ENCODE data around the gene HARBI1. TPM values are rescaled to one million over a fixed set of nuclear protein-coding genes. Genes with fewer than 3 reads are reported as not detected.

Gene HARBI1
- total and polyA plus RNA-seq, 10 of the 15 experiments (the other 5 are each of a cell fraction or from before 2014, with no cell fraction given) = 3.6 to 8.4 (median 5.2) TPM

DNA sequence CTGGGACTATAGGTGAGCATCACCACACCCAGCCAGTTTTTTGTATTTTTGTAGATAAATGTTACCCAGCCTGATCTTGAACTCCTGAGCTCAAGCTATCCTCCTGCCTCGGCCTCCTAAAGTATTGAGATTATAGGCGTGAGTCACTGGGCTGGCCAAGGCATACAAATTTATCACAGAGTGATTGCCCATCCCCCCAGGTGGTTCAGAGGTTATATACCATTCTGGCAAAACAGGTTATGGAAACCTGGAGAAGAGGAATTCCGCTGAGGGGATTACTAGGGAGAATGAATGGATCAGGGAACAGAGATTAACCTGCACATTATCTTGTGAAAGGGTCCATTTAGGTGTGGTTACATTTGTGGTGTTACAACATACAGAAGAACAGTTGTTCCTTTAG lies 8.4 kb upstream of the HARBI1 start:
- RAD21 ChIA-PET (ENCODE audit: unreplicated experiment) = no interaction called here
- SMC1A ChIA-PET (ENCODE audit: uncharacterized antibody, unreplicated experiment) = interaction anchor here (1.0 to 1.2 kb wide), 2 partner anchors 96 to 235 kb away, joined by 3 read pairs; no protein-coding TSS in a partner anchor
- DNase-seq (ENCODE audit: low read depth, low spot score) = no peak
- H3K9me3 ChIP-seq (replicated peaks; ENCODE audit: control insufficient read depth, insufficient read depth, low read length) = no peaks in the 10 kb centered on the region
- H3K4me2 ChIP-seq (ENCODE audit: control insufficient read depth, insufficient read depth) = no peak overlapping the region
- POLR2A ChIA-PET = interaction anchor here (0.7 kb wide), 1 partner anchor 26 kb away, joined by 3 read pairs; no protein-coding TSS in a partner anchor
- no peak overlapping the region for H3K4me3 ChIP-seq
- H4K20me1 ChIP-seq (ENCODE audit: control insufficient read depth, insufficient read depth) = no peaks in the 10 kb centered on the region
- ATAC-seq = no peak
- intact Hi-C loops (cut with micrococcal nuclease; ENCODE audit: unreplicated experiment) (no loop called here), in situ Hi-C loops (cut with MboI) (no loop called here)
- CTCF ChIA-PET = interaction anchor here (0.6 to 2.0 kb wide), 3 partner anchors 121 to 434 kb away, joined by 3 to 5 read pairs (median 3); no protein-coding TSS in a partner anchor
- H3K79me2 ChIP-seq (ENCODE audit: control insufficient read depth, insufficient read depth, low read length) = no peaks in the 10 kb centered on the region
- no peak overlapping the region for H3K9ac ChIP-seq (ENCODE audit: control insufficient read depth, insufficient read depth, low read length)
- H3K27ac ChIP-seq (ENCODE audit: control insufficient read depth, insufficient read depth) = no peak overlapping the region
- H3K4me1 ChIP-seq (ENCODE audit: control insufficient read depth, insufficient read depth, low read length) = no peaks in the 10 kb centered on the region
- no peaks in the 10 kb centered on the region for H3K27me3 ChIP-seq (replicated peaks in 1 of 2; ENCODE audit: control insufficient read depth in 2 of 2, insufficient read depth in 2 of 2, low read length in 1 of 2)
- BruUV-seq (replicated peaks) = no TSS peak
- no peak overlapping the region for H2AFZ ChIP-seq (ENCODE audit: control insufficient read depth, low read depth, low read length)
- no peak for FAIRE-seq
- TF ChIP-seq MLLT1 (IDR thresholded peaks at IDR 0.05) (no peak), MYC (IDR thresholded peaks at IDR 0.05; ENCODE audit: insufficient read depth, insufficient read length, insufficient replicate concordance, low read length, severe bottlenecking) (no peak), POLR2AphosphoS5 (IDR thresholded peaks at IDR 0.05; ENCODE audit: low read length) (no peak), HDAC2 (IDR thresholded peaks at IDR 0.05) (no peak), CEBPB (IDR thresholded peaks at IDR 0.05; ENCODE audit: borderline replicate concordance in 1 of 2, low read depth in 2 of 2, low read length in 2 of 2) (no peak), ASH2L (IDR thresholded peaks at IDR 0.05; ENCODE audit: borderline replicate concordance, low read depth) (no peak), LARP7 (IDR thresholded peaks at IDR 0.05) (no peak), SMAD1 (IDR thresholded peaks at IDR 0.05; ENCODE audit: low read depth, partially characterized antibody) (no peak), STAT3 (IDR thresholded peaks at IDR 0.05; ENCODE audit: low read depth, low read length) (no peak), BRCA1 (IDR thresholded peaks at IDR 0.05; ENCODE audit: low read depth, low read length) (no peak), ZNF217 (IDR thresholded peaks at IDR 0.05) (no peak), SUZ12 (IDR thresholded peaks at IDR 0.05; ENCODE audit: unreplicated experiment) (no peak), RB1 (IDR thresholded peaks at IDR 0.05; ENCODE audit: borderline replicate concordance) (no peak), MEF2B (IDR thresholded peaks at IDR 0.05; ENCODE audit: partially characterized antibody, poor library complexity, severe bottlenecking) (no peak), SP1 (IDR thresholded peaks at IDR 0.05; ENCODE audit: low read depth, low read length) (no peak), TCF12 (IDR thresholded peaks at IDR 0.05; ENCODE audit: low read depth, low read length) (no peak)
- WGBS (ENCODE audit: insufficient coverage, insufficient replicate concordance, low lambda C conversion rate, missing lambda C conversion rate) = 98% methylated on average over 3 of the region's 3 CpGs
- peaks cover 0 to 5% of the 10 kb centered on the region in 2 experiments; a peak in 2 of 4 replicates for H3K36me3 ChIP-seq (ENCODE audit: control insufficient read depth in 2 of 2, insufficient read depth in 2 of 2, low read length in 1 of 2)
